ENCODE data around the gene MS4A4E.
"Not testable (repeated sequence)": the region's sequence is repeated elsewhere in the genome, so short reads cannot be mapped to it uniquely, and the experiment has no call there.

The MS4A4E gene

GRCh38 chr11:60230681-60231080, 12.3 kb downstream of the MS4A4E start:
- Histone ChIP-seq H3K36me3 (no peaks in the 10 kb centered on the region), H3K4me2 (no peak overlapping the region), H3K27ac (no peak overlapping the region), H3K9me3 (no peaks in the 10 kb centered on the region), H3K4me3 (no peak overlapping the region), H3K9ac (no peak overlapping the region), H4K20me1 (no peaks in the 10 kb centered on the region), H3K27me3 (no peaks in the 10 kb centered on the region), H3K4me1 (no peaks in the 10 kb centered on the region)
- TF ChIP-seq Cebpa-rat (IDR thresholded peaks at IDR 0.05) = no peak

GRCh38 chr11:60222141-60222540, 20.8 kb downstream of the MS4A4E start:
- H3K9me3 ChIP-seq = no peaks in the 10 kb centered on the region
- H3K4me1 ChIP-seq = no peaks in the 10 kb centered on the region
- TF ChIP-seq Cebpa-rat (IDR thresholded peaks at IDR 0.05) = no peak
- H3K4me3 ChIP-seq = no peak overlapping the region
- no peak overlapping the region for H3K9ac ChIP-seq
- H3K36me3 ChIP-seq = no peaks in the 10 kb centered on the region
- H3K27me3 ChIP-seq = no peaks in the 10 kb centered on the region
- H3K4me2 ChIP-seq = no peak overlapping the region
- H4K20me1 ChIP-seq = no peaks in the 10 kb centered on the region
- no peak overlapping the region for H3K27ac ChIP-seq

- Histone ChIP-seq H3K4me3 (no peak overlapping the region), H3K36me3 (no peaks in the 10 kb centered on the region), H3K27ac (no peak overlapping the region), H4K20me1 (no peaks in the 10 kb centered on the region), H3K9me3 (no peaks in the 10 kb centered on the region), H3K4me1 (no peaks in the 10 kb centered on the region), H3K4me2 (no peak overlapping the region), H3K27me3 (no peaks in the 10 kb centered on the region), H3K9ac (no peak overlapping the region)
- no peak for TF ChIP-seq Cebpa-rat (IDR thresholded peaks at IDR 0.05)
Measured at GRCh38 chr11:60221692-60222091, 21.2 kb downstream of the MS4A4E start.

- no peak overlapping the region for H3K4me2 ChIP-seq
- H3K27ac ChIP-seq = no peak overlapping the region
- no peak overlapping the region for H3K9ac ChIP-seq
- no peaks in the 10 kb centered on the region for H3K9me3 ChIP-seq
- TF ChIP-seq Cebpa-rat (IDR thresholded peaks at IDR 0.05) = no peak
- no peaks in the 10 kb centered on the region for H4K20me1 ChIP-seq
- no peaks in the 10 kb centered on the region for H3K4me1 ChIP-seq
- H3K36me3 ChIP-seq = no peaks in the 10 kb centered on the region
- H3K27me3 ChIP-seq = no peaks in the 10 kb centered on the region
- no peak overlapping the region for H3K4me3 ChIP-seq
Measured at GRCh38 chr11:60221181-60221580, 21.8 kb downstream of the MS4A4E start.

GRCh38 chr11:60214386-60214785, 28.6 kb downstream of the MS4A4E start:
- Histone ChIP-seq H3K27me3 (no peaks in the 10 kb centered on the region), H3K36me3 (no peaks in the 10 kb centered on the region), H3K9ac (no peak overlapping the region), H3K4me3 (no peak overlapping the region), H3K9me3 (no peaks in the 10 kb centered on the region), H3K4me1 (no peaks in the 10 kb centered on the region), H4K20me1 (no peaks in the 10 kb centered on the region), H3K27ac (no peak overlapping the region), H3K4me2 (no peak overlapping the region)
- TF ChIP-seq Cebpa-rat (IDR thresholded peaks at IDR 0.05) = no peak

- H3K4me2 ChIP-seq = no peak overlapping the region
- no peak for TF ChIP-seq Cebpa-rat (IDR thresholded peaks at IDR 0.05)
- no peak overlapping the region for H3K9ac ChIP-seq
- no peaks in the 10 kb centered on the region for H3K4me1 ChIP-seq
- no peaks in the 10 kb centered on the region for H3K9me3 ChIP-seq
- H4K20me1 ChIP-seq = no peaks in the 10 kb centered on the region
- H3K27ac ChIP-seq = no peak overlapping the region
- H3K4me3 ChIP-seq = no peak overlapping the region
- H3K36me3 ChIP-seq = no peaks in the 10 kb centered on the region
- H3K27me3 ChIP-seq = no peaks in the 10 kb centered on the region
Measured at GRCh38 chr11:60211206-60211605, 31.7 kb downstream of the MS4A4E start.

- no peak overlapping the region for H3K4me3 ChIP-seq
- no peaks in the 10 kb centered on the region for H3K36me3 ChIP-seq
- no peaks in the 10 kb centered on the region for H3K9me3 ChIP-seq
- H3K9ac ChIP-seq = no peak overlapping the region
- no peak for TF ChIP-seq Cebpa-rat (IDR thresholded peaks at IDR 0.05)
- H3K4me1 ChIP-seq = no peaks in the 10 kb centered on the region
- no peak overlapping the region for H3K4me2 ChIP-seq
- H3K27ac ChIP-seq = no peak overlapping the region
- no peaks in the 10 kb centered on the region for H3K27me3 ChIP-seq
- H4K20me1 ChIP-seq = no peaks in the 10 kb centered on the region
Measured at GRCh38 chr11:60209977-60210376, 33.0 kb downstream of the MS4A4E start.

GRCh38 chr11:60208951-60209350, 34.0 kb downstream of the MS4A4E start:
- no peaks in the 10 kb centered on the region for H3K9me3 ChIP-seq
- H4K20me1 ChIP-seq = no peaks in the 10 kb centered on the region
- no peaks in the 10 kb centered on the region for H3K27me3 ChIP-seq
- no peaks in the 10 kb centered on the region for H3K36me3 ChIP-seq
- H3K4me3 ChIP-seq = no peak overlapping the region
- no peak for TF ChIP-seq Cebpa-rat (IDR thresholded peaks at IDR 0.05)
- H3K9ac ChIP-seq = no peak overlapping the region
- H3K27ac ChIP-seq = no peak overlapping the region
- H3K4me2 ChIP-seq = no peak overlapping the region
- no peaks in the 10 kb centered on the region for H3K4me1 ChIP-seq

GRCh38 chr11:60208146-60208895, 34.6 kb downstream of the MS4A4E start:
- Histone ChIP-seq H3K4me3 (no peak overlapping the region), H3K9me3 (no peaks in the 10 kb centered on the region), H3K27ac (no peak overlapping the region), H4K20me1 (no peaks in the 10 kb centered on the region), H3K27me3 (no peaks in the 10 kb centered on the region), H3K9ac (no peak overlapping the region), H3K4me2 (no peak overlapping the region), H3K4me1 (no peaks in the 10 kb centered on the region), H3K36me3 (no peaks in the 10 kb centered on the region)
- no peak for TF ChIP-seq Cebpa-rat (IDR thresholded peaks at IDR 0.05)

GRCh38 chr11:60206616-60207015, 36.3 kb downstream of the MS4A4E start:
- H3K36me3 ChIP-seq = no peaks in the 10 kb centered on the region
- no peak for TF ChIP-seq Cebpa-rat (IDR thresholded peaks at IDR 0.05)
- H3K4me3 ChIP-seq = no peak overlapping the region
- H3K4me2 ChIP-seq = no peak overlapping the region
- H3K27ac ChIP-seq = no peak overlapping the region
- H4K20me1 ChIP-seq = no peaks in the 10 kb centered on the region
- H3K27me3 ChIP-seq = no peaks in the 10 kb centered on the region
- H3K4me1 ChIP-seq = no peaks in the 10 kb centered on the region
- no peak overlapping the region for H3K9ac ChIP-seq
- H3K9me3 ChIP-seq = peaks cover 11% of the 10 kb centered on the region

GRCh38 chr11:60204922-60205321, 38.0 kb downstream of the MS4A4E start:
- Histone ChIP-seq H3K9ac (no peak overlapping the region), H4K20me1 (no peaks in the 10 kb centered on the region), H3K4me1 (no peaks in the 10 kb centered on the region), H3K27ac (no peak overlapping the region), H3K4me2 (no peak overlapping the region), H3K9me3 (peaks cover 15% of the 10 kb centered on the region), H3K36me3 (no peaks in the 10 kb centered on the region), H3K27me3 (no peaks in the 10 kb centered on the region), H3K4me3 (no peak overlapping the region)
- TF ChIP-seq Cebpa-rat (IDR thresholded peaks at IDR 0.05) = no peak

GRCh38 chr11:60201334-60201733, 41.6 kb downstream of the MS4A4E start:
- not testable (repeated sequence) for H3K4me1 ChIP-seq, H4K20me1 ChIP-seq, H3K27ac ChIP-seq, H3K9ac ChIP-seq, H3K27me3 ChIP-seq, H3K36me3 ChIP-seq, H3K4me3 ChIP-seq, H3K4me2 ChIP-seq
- peaks cover 15% of the 10 kb centered on the region for H3K9me3 ChIP-seq

Data from BLaER1 (cell line).